ENCODE results near the gene AKR1C4.

AKR1C4 gene

DNA sequence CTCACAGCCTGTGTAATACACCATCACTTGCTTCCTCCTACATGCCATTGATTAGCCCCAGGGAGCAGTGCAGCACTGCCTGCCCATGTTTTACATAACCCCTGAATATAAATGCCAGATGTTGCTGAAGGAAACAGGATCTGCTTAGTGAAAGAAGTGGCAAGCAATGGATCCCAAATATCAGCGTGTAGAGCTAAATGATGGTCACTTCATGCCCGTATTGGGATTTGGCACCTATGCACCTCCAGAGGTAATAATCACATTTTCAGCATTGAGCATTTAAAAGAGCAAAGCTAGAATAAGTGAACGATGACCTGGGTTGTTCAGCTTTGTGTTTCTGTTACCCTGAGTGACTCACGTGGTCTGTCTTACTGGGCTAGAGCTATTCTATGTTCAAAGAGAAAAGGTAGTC is at the start of gene AKR1C4:
Gene AKR1C4 (plus strand): TSS at position 136 of the 412 bp plus-strand sequence. CDS start 31 bp downstream, at position 167.
- TF ChIP-seq, protein P1, sequence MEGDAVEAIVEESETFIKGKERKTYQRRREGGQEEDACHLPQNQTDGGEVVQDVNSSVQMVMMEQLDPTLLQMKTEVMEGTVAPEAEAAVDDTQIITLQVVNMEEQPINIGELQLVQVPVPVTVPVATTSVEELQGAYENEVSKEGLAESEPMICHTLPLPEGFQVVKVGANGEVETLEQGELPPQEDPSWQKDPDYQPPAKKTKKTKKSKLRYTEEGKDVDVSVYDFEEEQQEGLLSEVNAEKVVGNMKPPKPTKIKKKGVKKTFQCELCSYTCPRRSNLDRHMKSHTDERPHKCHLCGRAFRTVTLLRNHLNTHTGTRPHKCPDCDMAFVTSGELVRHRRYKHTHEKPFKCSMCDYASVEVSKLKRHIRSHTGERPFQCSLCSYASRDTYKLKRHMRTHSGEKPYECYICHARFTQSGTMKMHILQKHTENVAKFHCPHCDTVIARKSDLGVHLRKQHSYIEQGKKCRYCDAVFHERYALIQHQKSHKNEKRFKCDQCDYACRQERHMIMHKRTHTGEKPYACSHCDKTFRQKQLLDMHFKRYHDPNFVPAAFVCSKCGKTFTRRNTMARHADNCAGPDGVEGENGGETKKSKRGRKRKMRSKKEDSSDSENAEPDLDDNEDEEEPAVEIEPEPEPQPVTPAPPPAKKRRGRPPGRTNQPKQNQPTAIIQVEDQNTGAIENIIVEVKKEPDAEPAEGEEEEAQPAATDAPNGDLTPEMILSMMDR (IDR thresholded peaks at IDR 0.05; ENCODE audit: low read depth, low read length, missing control alignments): no peak
- no peak within 1 kb of the TSS for H3K4me3 ChIP-seq (ENCODE audit: low read depth, low read length)
- no peak for DNase-seq (ENCODE audit: low read depth)
- in situ Hi-C loops (cut with HindIII; ENCODE audit: low sequenced_read_pairs): no loop called here

DNA sequence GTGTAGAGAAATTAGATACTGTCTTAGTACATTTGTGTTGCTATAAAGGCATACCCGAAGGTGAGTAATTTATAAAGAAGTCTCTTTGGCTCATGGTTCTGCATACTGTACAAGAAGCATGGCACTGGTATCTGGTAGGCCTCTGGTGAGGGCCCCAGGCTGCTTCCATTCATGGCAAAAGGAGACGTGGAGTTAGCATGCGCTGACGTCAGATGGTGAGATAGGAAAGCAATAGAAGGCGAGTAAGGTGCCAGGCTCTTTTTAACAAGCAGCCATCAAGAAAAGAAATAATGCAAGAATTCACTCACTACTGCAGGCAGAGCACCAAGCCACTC is 49.8 kb upstream of the AKR1C4 start:
- in situ Hi-C loops (cut with HindIII; ENCODE audit: low sequenced_read_pairs): no loop called here
- no peak for DNase-seq (ENCODE audit: low read depth)
- TF ChIP-seq, protein P1 (IDR thresholded peaks at IDR 0.05; ENCODE audit: low read depth, low read length, missing control alignments): no peak
- no peak overlapping the region for H3K4me3 ChIP-seq (ENCODE audit: low read depth, low read length)

DNA sequence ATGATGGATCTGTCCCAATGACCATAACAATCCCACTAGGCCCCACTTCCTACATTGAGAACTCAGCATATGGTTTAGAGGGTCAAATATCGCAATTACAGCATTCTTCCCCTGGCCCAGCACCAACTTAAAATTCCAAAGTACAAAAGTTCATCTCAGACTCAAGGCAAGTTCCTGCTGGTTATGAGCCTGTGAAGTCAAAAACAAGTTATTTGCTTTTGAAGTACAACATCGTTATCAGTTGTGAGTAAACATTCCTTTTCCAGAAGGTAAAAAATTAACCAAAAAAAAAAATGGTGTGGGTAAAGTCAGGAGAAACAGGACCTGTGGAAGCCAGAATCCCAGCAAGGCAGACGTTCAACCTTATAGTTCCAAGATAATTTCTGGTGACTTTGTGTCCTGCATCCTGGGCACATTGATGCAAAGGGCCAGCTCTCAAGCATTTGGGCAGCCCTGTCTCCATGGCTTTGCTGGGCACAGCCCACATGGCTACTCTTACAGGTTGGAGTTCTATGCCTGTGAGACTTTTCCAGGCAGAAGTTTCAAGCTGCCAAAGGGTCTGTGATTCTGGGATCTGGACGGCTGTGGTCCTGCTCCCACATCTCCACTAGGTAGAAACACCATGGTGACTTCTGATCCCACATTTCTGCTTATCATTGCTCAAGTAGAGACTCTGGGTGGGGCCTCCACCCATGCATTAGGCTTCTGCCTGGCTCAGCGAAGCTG is 49.2 kb upstream of the AKR1C4 start:
- TF ChIP-seq, protein P1 (IDR thresholded peaks at IDR 0.05; ENCODE audit: low read depth, low read length, missing control alignments): no peak
- in situ Hi-C loops (cut with HindIII; ENCODE audit: low sequenced_read_pairs): no loop called here
- no peak overlapping the region for H3K4me3 ChIP-seq (ENCODE audit: low read depth, low read length)
- DNase-seq (ENCODE audit: low read depth): no peak

DNA sequence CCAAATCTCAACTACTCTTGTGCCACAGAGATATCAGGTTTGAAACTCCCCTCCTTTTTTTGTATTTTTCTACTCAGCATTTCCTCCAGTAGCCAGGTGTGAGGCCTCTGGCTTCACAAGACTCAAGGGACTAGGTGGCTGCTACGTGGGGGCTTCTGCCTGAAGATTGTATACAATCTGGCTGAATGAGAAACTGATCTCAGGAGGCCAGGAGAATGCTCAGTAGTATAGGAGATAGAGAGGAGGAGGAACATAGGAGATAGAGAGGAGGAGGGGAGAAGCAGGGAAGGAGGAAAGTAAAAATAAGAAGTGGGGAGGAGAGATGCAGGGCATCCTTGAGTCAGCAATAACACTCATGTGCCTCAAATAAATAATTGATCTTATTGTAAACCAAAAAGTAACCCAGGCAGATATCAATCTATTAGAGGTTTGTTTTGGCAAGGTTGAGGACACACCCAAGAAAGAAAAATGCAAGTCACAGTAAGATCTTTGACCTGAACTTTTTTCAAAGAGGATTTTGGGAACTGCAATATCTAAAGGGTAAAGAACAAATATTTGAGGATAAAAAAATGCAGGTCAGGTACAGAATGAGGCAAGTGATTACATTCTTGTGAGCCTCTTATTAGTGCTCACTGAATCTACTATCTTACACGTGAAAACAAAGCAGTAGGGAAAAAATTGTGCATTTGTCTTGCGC is 48.5 kb upstream of the AKR1C4 start:
- in situ Hi-C loops (cut with HindIII; ENCODE audit: low sequenced_read_pairs): no loop called here
- no peak for DNase-seq (ENCODE audit: low read depth)
- H3K4me3 ChIP-seq (ENCODE audit: low read depth, low read length): no peak overlapping the region
- TF ChIP-seq, protein P1 (IDR thresholded peaks at IDR 0.05; ENCODE audit: low read depth, low read length, missing control alignments): no peak

DNA sequence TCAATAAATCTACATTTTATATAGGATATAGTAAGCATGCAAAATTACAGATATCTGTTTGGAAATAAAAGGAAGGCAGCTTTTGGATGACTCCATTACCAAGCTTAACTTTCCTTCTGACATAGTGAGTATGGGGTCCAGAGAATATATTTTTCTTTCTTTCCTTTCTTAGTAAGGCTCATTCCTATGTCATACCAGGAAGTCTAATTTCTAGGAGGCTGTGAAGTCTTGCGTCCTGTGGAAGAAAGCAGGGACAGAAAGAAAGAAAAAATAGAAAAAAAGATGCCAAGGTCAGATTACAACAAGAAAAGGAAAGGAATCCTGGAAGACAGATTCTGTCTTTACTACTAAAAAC is 48.0 kb upstream of the AKR1C4 start:
- H3K4me3 ChIP-seq (ENCODE audit: low read depth, low read length): no peak overlapping the region
- in situ Hi-C loops (cut with HindIII; ENCODE audit: low sequenced_read_pairs): no loop called here
- TF ChIP-seq, protein P1 (IDR thresholded peaks at IDR 0.05; ENCODE audit: low read depth, low read length, missing control alignments): no peak
- DNase-seq (ENCODE audit: low read depth): no peak

DNA sequence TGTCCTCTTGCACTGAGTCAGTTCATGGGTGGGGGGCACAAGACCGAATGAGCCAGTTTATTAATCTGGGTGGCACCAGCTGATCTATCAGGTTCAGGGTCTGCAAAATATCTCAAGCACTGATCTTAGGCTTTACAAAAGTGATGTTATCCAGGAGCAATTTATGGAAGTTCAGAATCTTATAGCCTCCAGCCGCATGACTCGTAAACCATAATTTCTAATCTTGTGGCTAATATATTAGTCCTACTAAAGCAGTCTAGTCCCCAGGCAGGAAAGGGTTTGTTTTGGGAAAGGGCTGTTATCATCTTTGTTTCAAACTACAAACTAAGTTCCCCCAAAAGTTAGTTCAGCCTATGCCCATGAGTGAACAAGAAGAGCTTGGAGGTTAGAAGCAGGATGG is 45.6 kb upstream of the AKR1C4 start:
- TF ChIP-seq, protein P1 (IDR thresholded peaks at IDR 0.05; ENCODE audit: low read depth, low read length, missing control alignments): no peak
- in situ Hi-C loops (cut with HindIII; ENCODE audit: low sequenced_read_pairs): no loop called here
- no peak for DNase-seq (ENCODE audit: low read depth)

More for the DNA sequence above, 45.6 kb upstream of the AKR1C4 start:
- no peak overlapping the region for H3K4me3 ChIP-seq (ENCODE audit: low read depth, low read length)

Data from astrocyte of the cerebellum (primary cell).